HG03066 (cell line): ENCODE results near the gene TOR3A.
"Not testable (repeated sequence)": the region's sequence is repeated elsewhere in the genome, so short reads cannot be mapped to it uniquely, and the experiment has no call there.

Experiments
- ATAC-seq: cut with Tn5 transposase; IDR thresholded peaks from one replicate; pipeline ENCODE4 v1.9.1; 2021; ENCODE audit warnings: low read depth; ENCODE audit not compliant: unreplicated experiment

Gene TOR3A

GRCh38 chr1:179104611-179105250 is 22.9 kb downstream of the TOR3A start:
- ATAC-seq = no peak

GRCh38 chr1:179105393-179105792 is 23.5 kb downstream of the TOR3A start:
- no peak for ATAC-seq

- no peak for ATAC-seq
Measured at GRCh38 chr1:179107706-179108629, 26.1 kb downstream of the TOR3A start.

GRCh38 chr1:179108644-179109043 is 26.8 kb downstream of the TOR3A start:
- no peak for ATAC-seq

GRCh38 chr1:179115181-179115580 is 33.3 kb downstream of the TOR3A start:
- ATAC-seq = no peak

- no peak for ATAC-seq
Measured at GRCh38 chr1:179119513-179119912, 37.6 kb downstream of the TOR3A start.

GRCh38 chr1:179120736-179121135 is 38.9 kb downstream of the TOR3A start:
- ATAC-seq = no peak

GRCh38 chr1:179121159-179121938 is 39.5 kb downstream of the TOR3A start:
- ATAC-seq = no peak

- ATAC-seq = no peak
Measured at GRCh38 chr1:179124873-179125272, 43.0 kb downstream of the TOR3A start.

GRCh38 chr1:179126338-179127060 is 44.6 kb downstream of the TOR3A start:
- no peak for ATAC-seq

GRCh38 chr1:179127163-179127895 is 45.5 kb downstream of the TOR3A start:
- ATAC-seq = no peak

- no peak for ATAC-seq
Measured at GRCh38 chr1:179128520-179128919, 46.6 kb downstream of the TOR3A start.

GRCh38 chr1:179129702-179130473 is 48.0 kb downstream of the TOR3A start:
- peak; percentile 98 for ATAC-seq

GRCh38 chr1:179135168-179135567 is 53.3 kb downstream of the TOR3A start:
- ATAC-seq = not testable (repeated sequence)

- not testable (repeated sequence) for ATAC-seq
Measured at GRCh38 chr1:179135707-179136106, 53.8 kb downstream of the TOR3A start.

- no peak for ATAC-seq
Measured at GRCh38 chr1:179137617-179138255, 55.9 kb downstream of the TOR3A start.

- not testable (repeated sequence) for ATAC-seq
Measured at GRCh38 chr1:179138755-179139154, 56.9 kb downstream of the TOR3A start.

GRCh38 chr1:179141592-179142251 is 59.9 kb downstream of the TOR3A start:
- no peak for ATAC-seq
